ENCODE data around the gene RALGAPA1. TPM values are rescaled to one million over a fixed set of nuclear protein-coding genes. Genes with fewer than 3 reads are reported as not detected.

The RALGAPA1 gene
- total RNA-seq, 6 experiments from 2014 or later, result 16.2 to 23.3 (median 19.7) TPM

DNA sequence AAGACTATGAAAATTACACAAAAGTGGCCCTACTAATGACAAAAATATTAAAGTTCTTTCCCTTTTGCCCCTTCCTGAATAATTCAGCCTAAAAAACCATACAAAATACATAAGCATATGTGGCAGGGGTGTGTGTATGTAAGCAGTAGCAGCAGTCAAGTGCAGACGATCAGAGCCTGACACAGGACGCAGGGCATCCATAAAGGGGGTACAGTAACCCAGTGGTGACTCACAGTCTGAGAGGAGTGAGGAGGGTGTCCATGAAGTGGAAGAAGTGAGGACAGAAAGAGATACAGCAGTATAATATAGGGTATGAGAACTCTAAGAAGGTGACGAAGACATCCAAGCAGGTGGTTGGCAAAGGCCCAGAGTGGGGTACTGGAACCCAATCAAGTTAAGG is 56.7 kb downstream of the RALGAPA1 start:
- ATAC-seq (no peak), DNase-seq (no peak)
- no peaks in the 10 kb centered on the region for H3K9me3 ChIP-seq
- 86% methylated on average over 3 of the region's 3 CpGs for WGBS (ENCODE audit: insufficient coverage, low coverage, low lambda C conversion rate, missing lambda C conversion rate)
- TF ChIP-seq, protein P1, sequence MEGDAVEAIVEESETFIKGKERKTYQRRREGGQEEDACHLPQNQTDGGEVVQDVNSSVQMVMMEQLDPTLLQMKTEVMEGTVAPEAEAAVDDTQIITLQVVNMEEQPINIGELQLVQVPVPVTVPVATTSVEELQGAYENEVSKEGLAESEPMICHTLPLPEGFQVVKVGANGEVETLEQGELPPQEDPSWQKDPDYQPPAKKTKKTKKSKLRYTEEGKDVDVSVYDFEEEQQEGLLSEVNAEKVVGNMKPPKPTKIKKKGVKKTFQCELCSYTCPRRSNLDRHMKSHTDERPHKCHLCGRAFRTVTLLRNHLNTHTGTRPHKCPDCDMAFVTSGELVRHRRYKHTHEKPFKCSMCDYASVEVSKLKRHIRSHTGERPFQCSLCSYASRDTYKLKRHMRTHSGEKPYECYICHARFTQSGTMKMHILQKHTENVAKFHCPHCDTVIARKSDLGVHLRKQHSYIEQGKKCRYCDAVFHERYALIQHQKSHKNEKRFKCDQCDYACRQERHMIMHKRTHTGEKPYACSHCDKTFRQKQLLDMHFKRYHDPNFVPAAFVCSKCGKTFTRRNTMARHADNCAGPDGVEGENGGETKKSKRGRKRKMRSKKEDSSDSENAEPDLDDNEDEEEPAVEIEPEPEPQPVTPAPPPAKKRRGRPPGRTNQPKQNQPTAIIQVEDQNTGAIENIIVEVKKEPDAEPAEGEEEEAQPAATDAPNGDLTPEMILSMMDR (IDR thresholded peaks at IDR 0.05), result no peak
- no peak for TF ChIP-seq POLR2A (IDR thresholded peaks at IDR 0.05)
- H3K4me1 ChIP-seq, result no peaks in the 10 kb centered on the region
- H3K36me3 ChIP-seq, result peaks cover 0 to 38% (median 6%) of the 10 kb centered on the region in 4 donors
- intact Hi-C loops (cut with DNase I), result no loop called here
- H3K4me3 ChIP-seq, result no peak overlapping the region
- no peaks in the 10 kb centered on the region for H3K27me3 ChIP-seq
- no peak overlapping the region for H3K27ac ChIP-seq

DNA sequence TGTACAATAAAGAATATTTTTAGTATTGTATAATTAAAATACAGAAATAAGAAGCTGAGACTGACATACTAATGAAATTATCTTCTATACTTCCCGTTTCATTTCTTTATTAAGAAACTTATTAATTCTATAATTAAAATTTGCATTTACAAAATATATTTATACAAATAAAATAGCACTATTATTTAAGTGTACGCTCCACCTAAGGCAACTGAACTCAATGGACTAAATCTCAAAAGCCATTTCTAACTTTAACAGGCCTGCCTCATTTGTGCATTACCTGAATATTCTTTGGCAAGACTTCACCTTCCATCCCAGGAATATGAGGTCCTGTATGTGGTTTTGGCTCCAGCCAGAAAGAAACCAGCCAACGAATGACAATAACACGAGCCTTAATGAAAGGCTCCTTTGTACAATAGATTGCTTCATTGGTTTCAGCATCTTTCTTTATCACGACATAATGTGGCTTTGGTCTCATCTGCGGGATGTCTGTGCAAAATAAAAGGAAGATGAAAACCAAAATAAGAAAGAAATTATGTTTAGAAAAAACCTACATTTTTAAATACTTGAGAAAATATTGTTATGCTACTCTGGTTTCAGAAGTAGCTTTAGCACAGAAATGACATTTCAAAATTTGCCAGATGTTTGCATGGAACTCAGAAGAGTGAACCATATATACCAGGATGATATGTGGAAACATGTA is 58.7 kb downstream of the RALGAPA1 start:
- H3K36me3 ChIP-seq, result peaks cover 0 to 34% (median 1%) of the 10 kb centered on the region in 4 donors

DNA sequence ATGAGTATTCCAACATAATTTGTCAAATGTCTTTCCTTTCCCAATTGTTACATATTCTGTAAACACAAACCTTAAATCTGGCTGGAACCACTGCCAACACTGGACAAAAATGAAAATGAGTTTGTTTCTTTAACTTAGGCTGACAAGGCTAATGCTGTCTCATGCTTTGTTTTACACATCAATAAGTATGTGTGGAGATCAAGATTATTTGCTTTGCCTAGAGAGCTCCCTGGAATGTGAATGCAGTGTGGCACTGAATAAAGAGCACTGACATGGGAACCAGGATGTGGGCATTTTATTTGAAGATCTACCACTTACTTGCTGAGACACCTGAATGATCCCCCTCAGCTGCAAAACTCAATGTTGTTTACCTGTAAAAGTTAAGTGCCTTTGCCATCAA is 61.7 kb downstream of the RALGAPA1 start:
- no peak for TF ChIP-seq POLR2A (IDR thresholded peaks at IDR 0.05)
- TF ChIP-seq, protein P1 (IDR thresholded peaks at IDR 0.05), result no peak
- intact Hi-C loops (cut with DNase I), result no loop called here
- ATAC-seq (no peak), DNase-seq (no peak)
- Histone ChIP-seq H3K36me3 (peaks cover 0 to 24% (median 0%) of the 10 kb centered on the region in 4 donors), H3K4me1 (no peaks in the 10 kb centered on the region), H3K9me3 (no peaks in the 10 kb centered on the region), H3K27ac (no peak overlapping the region), H3K4me3 (no peak overlapping the region), H3K27me3 (no peaks in the 10 kb centered on the region)

More for the DNA sequence above, 58.7 kb downstream of the RALGAPA1 start:
- Histone ChIP-seq H3K27ac (no peak overlapping the region), H3K4me3 (no peak overlapping the region), H3K4me1 (no peaks in the 10 kb centered on the region), H3K9me3 (no peaks in the 10 kb centered on the region), H3K27me3 (no peaks in the 10 kb centered on the region)
- intact Hi-C loops (cut with DNase I), result no loop called here
- ATAC-seq (no peak), DNase-seq (no peak)
- WGBS (ENCODE audit: insufficient coverage, low coverage, low lambda C conversion rate, missing lambda C conversion rate), result 93% methylated on average over 6 of the region's 6 CpGs
- no peak for TF ChIP-seq POLR2A (IDR thresholded peaks at IDR 0.05)
- TF ChIP-seq, protein P1 (IDR thresholded peaks at IDR 0.05), result no peak

DNA sequence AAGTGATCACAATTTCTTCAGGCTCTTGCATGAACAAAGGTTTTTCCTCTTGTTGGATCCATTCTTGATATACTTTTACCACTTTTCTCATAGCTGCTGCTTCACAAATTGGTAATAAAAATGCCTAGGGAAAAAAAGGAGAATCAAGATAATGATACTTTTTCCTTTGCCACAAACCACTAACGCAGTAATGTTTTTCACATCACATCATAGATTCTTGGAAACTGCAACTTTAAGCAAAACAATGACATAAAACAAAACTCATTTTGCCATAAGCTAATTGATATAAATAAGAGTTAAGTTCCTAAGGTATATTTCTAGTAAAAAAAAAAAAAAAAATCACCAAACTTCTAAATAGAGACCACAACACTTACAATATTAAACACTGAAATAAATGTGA is 66.7 kb downstream of the RALGAPA1 start:
- no peak for TF ChIP-seq POLR2A (IDR thresholded peaks at IDR 0.05)
- TF ChIP-seq, protein P1 (IDR thresholded peaks at IDR 0.05), result no peak
- Histone ChIP-seq H3K36me3 (peaks cover 0 to 15% (median 0%) of the 10 kb centered on the region in 4 donors), H3K9me3 (no peaks in the 10 kb centered on the region), H3K4me3 (no peak overlapping the region), H3K27me3 (no peaks in the 10 kb centered on the region), H3K27ac (no peak overlapping the region), H3K4me1 (no peaks in the 10 kb centered on the region)
- ATAC-seq, result no peak
- DNase-seq, result no peak
- intact Hi-C loops (cut with DNase I), result no loop called here
- 80% methylated on average over 1 of the region's 1 CpG for WGBS (ENCODE audit: insufficient coverage, low coverage, low lambda C conversion rate, missing lambda C conversion rate)

Measured in right lobe of liver (tissue), 6 donors.